GM23338 (cell line): ENCODE results near the gene MRPS11. TPM values are rescaled to one million over a fixed set of nuclear protein-coding genes. Genes with fewer than 3 reads are reported as not detected.

Experiments
- ATAC-seq: fragments of 200-7000 bp; cut with Tn5 transposase; 3 replicates; pipeline ENCODE4 v1.9.1; 2020
- DNase-seq: peaks from one replicate; pipeline ENCODE4 v3.0.0-alpha.2; 2015; ENCODE audit warnings: low spot score
- H2AFZ ChIP-seq: fragments of 200-600 bp; sonication (generic); 2 replicates; pipeline ENCODE4 v1.8.0; 2016; ENCODE audit warnings: antibody characterized with exemption, mild to moderate bottlenecking, moderate library complexity
- H3F3A ChIP-seq: fragments of 200-600 bp; sonication (generic); replicated peaks from 2 replicates; pipeline ENCODE4 v1.8.0; 2017; ENCODE audit warnings: antibody characterized with exemption, mixed run types, low read depth
- H3K27ac ChIP-seq: fragments of 200-600 bp; sonication (generic); 2 replicates; pipeline ENCODE4 v1.6.1; 2016; ENCODE audit warnings: low read depth
- H3K27me3 ChIP-seq: fragments of 200-600 bp; sonication (generic); 2 replicates; pipeline ENCODE4 v1.8.0; 2016; ENCODE audit warnings: mild to moderate bottlenecking, mixed run types, moderate library complexity; ENCODE audit not compliant: insufficient read depth
- H3K36me3 ChIP-seq: fragments of 200-600 bp; sonication (generic); 2 replicates; pipeline ENCODE4 v1.8.0; 2016; ENCODE audit warnings: mild to moderate bottlenecking; ENCODE audit not compliant: insufficient read depth
- H3K4me1 ChIP-seq: fragments of 200-600 bp; sonication (generic); 2 replicates; pipeline ENCODE4 v1.8.0; 2016; ENCODE audit warnings: mild to moderate bottlenecking, moderate library complexity; ENCODE audit not compliant: insufficient read depth
- H3K4me2 ChIP-seq: fragments of 200-600 bp; sonication (generic); 2 replicates; pipeline ENCODE4 v1.7.1; 2017; ENCODE audit warnings: mixed run types
- H3K4me3 ChIP-seq: fragments of 200-600 bp; sonication (generic); 2 replicates; pipeline ENCODE4 v1.6.1; 2016; ENCODE audit warnings: mixed run types
- H3K79me2 ChIP-seq: fragments of 200-600 bp; sonication (generic); replicated peaks from 2 replicates; pipeline ENCODE4 v1.8.0; 2017; ENCODE audit warnings: mild to moderate bottlenecking; ENCODE audit not compliant: insufficient read depth
- H3K9me2 ChIP-seq: fragments of 200-600 bp; sonication (generic); 2 replicates; pipeline ENCODE4 v1.8.0; 2017; ENCODE audit not compliant: insufficient read depth
- H4K20me1 ChIP-seq: fragments of 200-600 bp; sonication (generic); replicated peaks from 2 replicates; pipeline ENCODE4 v1.8.0; 2017; ENCODE audit warnings: mild to moderate bottlenecking; ENCODE audit not compliant: insufficient read depth
- H3K27ac Mint-ChIP-seq: 2 replicates; pipeline ENCODE4 v1.8.0; 2020; ENCODE audit warnings: inconsistent platforms, mild to moderate bottlenecking, moderate library complexity, mixed read lengths
- H3K27me3 Mint-ChIP-seq: 3 replicates; pipeline ENCODE4 v1.8.0; 2022; ENCODE audit warnings: low read depth, mild to moderate bottlenecking, moderate library complexity, mixed read lengths, inconsistent platforms; ENCODE audit not compliant: insufficient read depth, poor library complexity
- H3K36me3 Mint-ChIP-seq: 3 replicates; pipeline ENCODE4 v1.8.0; 2021; ENCODE audit warnings: low read depth, mild to moderate bottlenecking, inconsistent platforms, moderate library complexity, mixed read lengths
- H3K4me1 Mint-ChIP-seq: 3 replicates; pipeline ENCODE4 v1.8.0; 2020; ENCODE audit warnings: mild to moderate bottlenecking, inconsistent platforms, mixed read lengths
- H3K4me3 Mint-ChIP-seq: 3 replicates; pipeline ENCODE4 v1.8.0; 2021; ENCODE audit warnings: moderate library complexity, mild to moderate bottlenecking, inconsistent platforms, mixed read lengths
- H3K9me3 Mint-ChIP-seq: 3 replicates; pipeline ENCODE4 v1.8.0; 2020; ENCODE audit warnings: moderate library complexity, mild to moderate bottlenecking, inconsistent platforms, mixed read lengths
- CREB1 ChIP-seq: fragments of 250-450 bp; sonication (Bioruptor Pico); IDR thresholded peaks from 2 replicates; pipeline ENCODE4 v1.5.0; 2020; ENCODE audit warnings: low read depth, mild to moderate bottlenecking, moderate library complexity
- EZH2 ChIP-seq: fragments of 200-600 bp; sonication (generic); IDR thresholded peaks from one replicate; pipeline ENCODE4 v1.8.0; 2017; ENCODE audit warnings: antibody characterized with exemption, mild to moderate bottlenecking, low read depth; ENCODE audit not compliant: unreplicated experiment
- EZH2phosphoT487 ChIP-seq: fragments of 200-600 bp; sonication (generic); IDR thresholded peaks from one replicate; pipeline ENCODE4 v1.8.1; 2018; ENCODE audit warnings: antibody characterized with exemption; ENCODE audit not compliant: unreplicated experiment
- JUNB ChIP-seq: IDR thresholded peaks from one replicate; pipeline ENCODE4 v1.6.1; 2016; ENCODE audit warnings: antibody characterized with exemption; ENCODE audit not compliant: unreplicated experiment
- NANOG ChIP-seq: IDR thresholded peaks from 2 replicates; pipeline ENCODE4 v1.6.1; 2016; ENCODE audit warnings: antibody characterized with exemption, borderline replicate concordance
- POLR2AphosphoS5 ChIP-seq: IDR thresholded peaks from 2 replicates; pipeline ENCODE4 v1.6.1; 2016; ENCODE audit warnings: antibody characterized with exemption, low read depth
- STAT1 ChIP-seq: IDR thresholded peaks from one replicate; pipeline ENCODE4 v1.6.1; 2016; ENCODE audit warnings: antibody characterized with exemption; ENCODE audit not compliant: unreplicated experiment
- ZNF331 ChIP-seq: fragments of 250-450 bp; sonication (Bioruptor Pico); IDR thresholded peaks from 2 replicates; pipeline ENCODE4 v1.5.0; 2020; ENCODE audit warnings: low read depth, mild to moderate bottlenecking, moderate library complexity
- polyA plus RNA-seq: library from polyadenylated mRNA; unstranded; fragments of >200 nt; fragmentation: Nextera tagmentation; extraction: Ambion mirVana; gene quantifications from 2 replicates; pipeline ENCODE4 v1.2.1, GENCODE V29; 2016
- total RNA-seq: library from RNA; depleted of rRNA; stranded (reverse); fragments of >200 nt; shearing (Covaris generic); gene quantifications from 2 replicates; pipeline ENCODE4 v1.2.3, GENCODE V29; 2014
- TF ChIP-seq, protein P1 (sequence below): IDR thresholded peaks from one replicate; pipeline ENCODE4 v1.6.1; 2018; ENCODE audit warnings: antibody characterized with exemption; ENCODE audit not compliant: unreplicated experiment
- TF ChIP-seq, protein P2 (sequence below), 2 experiments: fragments of 200-600 bp in 1 of 2; sonication (generic) in 1 of 2; conservative IDR thresholded peaks; 2 replicates each; pipeline versions ENCODE4 v1.5.1 to v1.6.1; 2016 to 2017; ENCODE audit warnings: antibody characterized with exemption in 2 of 2, low read depth in 2 of 2, mild to moderate bottlenecking in 2 of 2, moderate library complexity in 1 of 2
- TF ChIP-seq, protein P3 (sequence below): IDR thresholded peaks from 2 replicates; pipeline ENCODE4 v1.6.1; 2016; ENCODE audit warnings: antibody characterized with exemption

The MRPS11 gene
- total and polyA plus RNA-seq, 2 experiments from 2014 or later, result 35.8 to 57.9 TPM

DNA sequence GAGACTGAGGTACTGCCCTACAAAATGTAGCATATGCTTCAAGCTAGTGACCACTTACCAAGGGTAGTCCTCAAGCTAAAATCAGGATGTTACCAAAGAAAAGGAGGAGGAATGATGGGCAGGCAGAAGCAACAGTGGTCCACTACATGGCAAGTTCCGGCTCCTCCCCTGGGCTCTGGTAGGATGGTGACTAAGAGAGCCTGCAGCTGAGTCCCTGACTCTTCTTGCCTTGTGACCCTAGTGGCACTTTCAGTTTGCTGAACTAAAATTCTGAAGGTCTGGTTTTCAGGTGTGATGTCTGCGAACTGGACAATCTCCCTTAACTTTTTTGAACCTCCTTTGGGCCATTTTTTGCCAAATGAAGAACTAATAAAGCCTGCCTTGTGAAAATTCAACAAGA, 41.2 kb upstream of the MRPS11 start (continued):
- TF ChIP-seq, protein P1, sequence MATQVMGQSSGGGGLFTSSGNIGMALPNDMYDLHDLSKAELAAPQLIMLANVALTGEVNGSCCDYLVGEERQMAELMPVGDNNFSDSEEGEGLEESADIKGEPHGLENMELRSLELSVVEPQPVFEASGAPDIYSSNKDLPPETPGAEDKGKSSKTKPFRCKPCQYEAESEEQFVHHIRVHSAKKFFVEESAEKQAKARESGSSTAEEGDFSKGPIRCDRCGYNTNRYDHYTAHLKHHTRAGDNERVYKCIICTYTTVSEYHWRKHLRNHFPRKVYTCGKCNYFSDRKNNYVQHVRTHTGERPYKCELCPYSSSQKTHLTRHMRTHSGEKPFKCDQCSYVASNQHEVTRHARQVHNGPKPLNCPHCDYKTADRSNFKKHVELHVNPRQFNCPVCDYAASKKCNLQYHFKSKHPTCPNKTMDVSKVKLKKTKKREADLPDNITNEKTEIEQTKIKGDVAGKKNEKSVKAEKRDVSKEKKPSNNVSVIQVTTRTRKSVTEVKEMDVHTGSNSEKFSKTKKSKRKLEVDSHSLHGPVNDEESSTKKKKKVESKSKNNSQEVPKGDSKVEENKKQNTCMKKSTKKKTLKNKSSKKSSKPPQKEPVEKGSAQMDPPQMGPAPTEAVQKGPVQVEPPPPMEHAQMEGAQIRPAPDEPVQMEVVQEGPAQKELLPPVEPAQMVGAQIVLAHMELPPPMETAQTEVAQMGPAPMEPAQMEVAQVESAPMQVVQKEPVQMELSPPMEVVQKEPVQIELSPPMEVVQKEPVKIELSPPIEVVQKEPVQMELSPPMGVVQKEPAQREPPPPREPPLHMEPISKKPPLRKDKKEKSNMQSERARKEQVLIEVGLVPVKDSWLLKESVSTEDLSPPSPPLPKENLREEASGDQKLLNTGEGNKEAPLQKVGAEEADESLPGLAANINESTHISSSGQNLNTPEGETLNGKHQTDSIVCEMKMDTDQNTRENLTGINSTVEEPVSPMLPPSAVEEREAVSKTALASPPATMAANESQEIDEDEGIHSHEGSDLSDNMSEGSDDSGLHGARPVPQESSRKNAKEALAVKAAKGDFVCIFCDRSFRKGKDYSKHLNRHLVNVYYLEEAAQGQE, result no peak
- no peak for TF ChIP-seq EZH2phosphoT487
- no peak for TF ChIP-seq JUNB
- no peak for TF ChIP-seq ZNF331
- TF ChIP-seq STAT1, result no peak
- TF ChIP-seq CREB1 (CRISPR knock-in tag), result no peak
- TF ChIP-seq, protein P2, sequence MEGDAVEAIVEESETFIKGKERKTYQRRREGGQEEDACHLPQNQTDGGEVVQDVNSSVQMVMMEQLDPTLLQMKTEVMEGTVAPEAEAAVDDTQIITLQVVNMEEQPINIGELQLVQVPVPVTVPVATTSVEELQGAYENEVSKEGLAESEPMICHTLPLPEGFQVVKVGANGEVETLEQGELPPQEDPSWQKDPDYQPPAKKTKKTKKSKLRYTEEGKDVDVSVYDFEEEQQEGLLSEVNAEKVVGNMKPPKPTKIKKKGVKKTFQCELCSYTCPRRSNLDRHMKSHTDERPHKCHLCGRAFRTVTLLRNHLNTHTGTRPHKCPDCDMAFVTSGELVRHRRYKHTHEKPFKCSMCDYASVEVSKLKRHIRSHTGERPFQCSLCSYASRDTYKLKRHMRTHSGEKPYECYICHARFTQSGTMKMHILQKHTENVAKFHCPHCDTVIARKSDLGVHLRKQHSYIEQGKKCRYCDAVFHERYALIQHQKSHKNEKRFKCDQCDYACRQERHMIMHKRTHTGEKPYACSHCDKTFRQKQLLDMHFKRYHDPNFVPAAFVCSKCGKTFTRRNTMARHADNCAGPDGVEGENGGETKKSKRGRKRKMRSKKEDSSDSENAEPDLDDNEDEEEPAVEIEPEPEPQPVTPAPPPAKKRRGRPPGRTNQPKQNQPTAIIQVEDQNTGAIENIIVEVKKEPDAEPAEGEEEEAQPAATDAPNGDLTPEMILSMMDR (conservative IDR thresholded peaks at IDR 0.05; ENCODE audit: low read depth in 2 of 2), result no peak
- no peak for TF ChIP-seq EZH2
- TF ChIP-seq, protein P3, sequence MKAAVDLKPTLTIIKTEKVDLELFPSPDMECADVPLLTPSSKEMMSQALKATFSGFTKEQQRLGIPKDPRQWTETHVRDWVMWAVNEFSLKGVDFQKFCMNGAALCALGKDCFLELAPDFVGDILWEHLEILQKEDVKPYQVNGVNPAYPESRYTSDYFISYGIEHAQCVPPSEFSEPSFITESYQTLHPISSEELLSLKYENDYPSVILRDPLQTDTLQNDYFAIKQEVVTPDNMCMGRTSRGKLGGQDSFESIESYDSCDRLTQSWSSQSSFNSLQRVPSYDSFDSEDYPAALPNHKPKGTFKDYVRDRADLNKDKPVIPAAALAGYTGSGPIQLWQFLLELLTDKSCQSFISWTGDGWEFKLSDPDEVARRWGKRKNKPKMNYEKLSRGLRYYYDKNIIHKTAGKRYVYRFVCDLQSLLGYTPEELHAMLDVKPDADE, result no peak
- no peak for TF ChIP-seq POLR2AphosphoS5

DNA sequence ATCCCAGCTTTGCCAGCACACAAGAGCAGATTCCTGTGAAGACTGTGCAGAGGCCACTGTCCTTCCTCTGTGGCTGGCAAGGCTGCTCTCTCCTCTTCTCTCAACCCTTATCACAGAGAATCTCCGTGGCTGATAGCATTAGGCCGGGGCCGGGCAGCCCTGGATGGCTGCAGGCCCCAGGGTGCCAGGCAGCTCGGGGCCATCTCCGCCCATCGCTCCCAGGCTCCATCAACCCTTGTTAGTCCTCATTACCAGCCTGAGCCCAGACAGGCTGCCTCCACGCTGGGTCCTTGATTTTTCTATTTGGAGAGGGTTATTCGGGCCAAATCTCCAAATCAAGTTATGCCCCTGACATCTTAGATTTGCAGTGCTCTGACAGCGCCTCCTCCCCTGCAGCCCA, 39.5 kb upstream of the MRPS11 start:
- no peaks in the 10 kb centered on the region for H3K27me3 ChIP-seq
- no peaks in the 10 kb centered on the region for H3K36me3 ChIP-seq
- no peak overlapping the region for H3K4me3 ChIP-seq
- no peaks in the 10 kb centered on the region for H3K9me3 Mint-ChIP-seq
- no peaks in the 10 kb centered on the region for H3K9me2 ChIP-seq
- H3K36me3 Mint-ChIP-seq, result no peaks in the 10 kb centered on the region
- H3K79me2 ChIP-seq, result no peaks in the 10 kb centered on the region
- no peak overlapping the region for H3K4me3 Mint-ChIP-seq
- no peaks in the 10 kb centered on the region for H4K20me1 ChIP-seq
- no peak overlapping the region for H3K27ac Mint-ChIP-seq
- H2AFZ ChIP-seq, result no peak overlapping the region; the same call in 1 of the 2 replicates
- ATAC-seq, result no peak
- H3K4me2 ChIP-seq, result no peak overlapping the region
- H3K4me1 ChIP-seq, result 0 out of 2 replicates have a peak, but pooled peaks cover 3% of the 10 kb centered on the region
- DNase-seq, result no peak
- no peaks in the 10 kb centered on the region for H3K27me3 Mint-ChIP-seq
- H3K4me1 Mint-ChIP-seq, result peaks cover under 1% of the 10 kb centered on the region; the same call in 1 of the 3 replicates
- no peak overlapping the region for H3K27ac ChIP-seq
- H3F3A ChIP-seq, result no peaks in the 10 kb centered on the region
- TF ChIP-seq JUNB (no peak), EZH2 (no peak), ZNF331 (no peak), CREB1 (CRISPR knock-in tag) (no peak), EZH2phosphoT487 (no peak), STAT1 (no peak), POLR2AphosphoS5 (no peak), NANOG (no peak)
- TF ChIP-seq, protein P3, result no peak
- TF ChIP-seq, protein P1, result no peak
- TF ChIP-seq, protein P2 (conservative IDR thresholded peaks at IDR 0.05; ENCODE audit: low read depth in 2 of 2), result no peak
